ENCODE data around the gene TBCB. TPM values are rescaled to one million over a fixed set of nuclear protein-coding genes. Genes with fewer than 3 reads are reported as not detected.

TBCB gene
- polyA plus RNA-seq, 3 donors, result 167 to 233 (median 178) TPM

- Histone ChIP-seq H3K4me2 (replicated peaks; ENCODE audit: extremely low read depth, low read length, poor library complexity, severe bottlenecking) (no peak overlapping the region), H3K9me3 (replicated peaks in 1 of 2; ENCODE audit: control insufficient read depth in 1 of 2, insufficient read depth in 1 of 2, low read length in 2 of 2) (no peaks in the 10 kb centered on the region), H3K27ac (ENCODE audit: low read depth in 1 of 2, low read length in 2 of 2) (no peak overlapping the region), H3K79me2 (ENCODE audit: insufficient read depth, low read length) (no peaks in the 10 kb centered on the region), H3K4me1 (ENCODE audit: control insufficient read depth in 1 of 2, insufficient read depth in 2 of 2, low read length in 2 of 2) (no peaks in the 10 kb centered on the region), H3K4me3 (replicated peaks in 1 of 3; ENCODE audit: low read depth in 2 of 3, low read length in 3 of 3) (no peak overlapping the region), H3K27me3 (ENCODE audit: control insufficient read depth in 2 of 2, insufficient read depth in 2 of 2, low read length in 2 of 2) (no peaks in the 10 kb centered on the region), H3K9ac (ENCODE audit: insufficient read depth, low read length, poor library complexity, severe bottlenecking) (no peak overlapping the region), H4K20me1 (ENCODE audit: insufficient read depth, low read length) (no peaks in the 10 kb centered on the region), H2AFZ (ENCODE audit: insufficient read depth, low read depth, low read length, poor library complexity, severe bottlenecking) (no peak overlapping the region), H3K36me3 (replicated peaks in 1 of 2; ENCODE audit: control insufficient read depth in 1 of 2, insufficient read depth in 2 of 2, low read length in 2 of 2) (peaks cover 27 to 41% of the 10 kb centered on the region in 2 donors)
- TF ChIP-seq CTCF (IDR thresholded peaks at IDR 0.05), result no peak
- Mint-ChIP-seq H3K9me3 (no peaks in the 10 kb centered on the region), H3K27ac (no peak overlapping the region), H3K27me3 (ENCODE audit: low read depth in 3 of 3) (peaks cover 0 to 2% (median under 1%) of the 10 kb centered on the region in 3 donors), H3K36me3 (peaks cover 21 to 42% of the 10 kb centered on the region in 2 donors), H3K4me3 (no peak overlapping the region), H3K4me1 (no peaks in the 10 kb centered on the region)
- no peak for DNase-seq
- intact Hi-C loops (cut with micrococcal nuclease), result no loop called here
- WGBS (ENCODE audit: insufficient coverage), result 91% methylated on average over 4 of the region's 5 CpGs
Measured at GRCh38 chr19:36106991-36107390, 8.3 kb upstream of the TBCB start.

- H3K79me2 ChIP-seq (ENCODE audit: insufficient read depth, low read length), result peaks cover 4% of the 10 kb centered on the region
- H3K9me3 ChIP-seq (replicated peaks in 1 of 2; ENCODE audit: control insufficient read depth in 1 of 2, insufficient read depth in 1 of 2, low read length in 2 of 2), result no peaks in the 10 kb centered on the region
- 92% methylated on average over 2 of the region's 3 CpGs for WGBS (ENCODE audit: insufficient coverage)
- H3K27ac Mint-ChIP-seq, result no peak overlapping the region
- peaks cover 23 to 40% of the 10 kb centered on the region in 2 donors for H3K36me3 Mint-ChIP-seq
- H3K4me1 Mint-ChIP-seq, result peaks cover 3% of the 10 kb centered on the region
- H3K27me3 ChIP-seq (ENCODE audit: control insufficient read depth in 2 of 2, insufficient read depth in 2 of 2, low read length in 2 of 2), result no peaks in the 10 kb centered on the region
- no peak overlapping the region for H3K27ac ChIP-seq (ENCODE audit: low read depth in 1 of 2, low read length in 2 of 2)
- H3K4me3 ChIP-seq (replicated peaks in 1 of 3; ENCODE audit: low read depth in 2 of 3, low read length in 3 of 3), result no peak overlapping the region
- H3K9me3 Mint-ChIP-seq, result no peaks in the 10 kb centered on the region
- H4K20me1 ChIP-seq (ENCODE audit: insufficient read depth, low read length), result no peaks in the 10 kb centered on the region
- H3K4me3 Mint-ChIP-seq, result no peak overlapping the region
- H3K27me3 Mint-ChIP-seq (ENCODE audit: low read depth in 3 of 3), result peaks cover 0 to 1% (median 0%) of the 10 kb centered on the region in 3 donors
- TF ChIP-seq CTCF (IDR thresholded peaks at IDR 0.05), result no peak
- H3K9ac ChIP-seq (ENCODE audit: insufficient read depth, low read length, poor library complexity, severe bottlenecking), result no peak overlapping the region
- H2AFZ ChIP-seq (ENCODE audit: insufficient read depth, low read depth, low read length, poor library complexity, severe bottlenecking), result no peak overlapping the region
- intact Hi-C loops (cut with micrococcal nuclease), result no loop called here
- no peak for DNase-seq
- H3K4me2 ChIP-seq (replicated peaks; ENCODE audit: extremely low read depth, low read length, poor library complexity, severe bottlenecking), result no peak overlapping the region
- H3K36me3 ChIP-seq (replicated peaks in 1 of 2; ENCODE audit: control insufficient read depth in 1 of 2, insufficient read depth in 2 of 2, low read length in 2 of 2), result peaks cover 20 to 39% of the 10 kb centered on the region in 2 donors
- H3K4me1 ChIP-seq (ENCODE audit: control insufficient read depth in 1 of 2, insufficient read depth in 2 of 2, low read length in 2 of 2), result peaks cover 2 to 4% of the 10 kb centered on the region in 2 donors
Measured at GRCh38 chr19:36108684-36109083, 6.6 kb upstream of the TBCB start.

Measured in CD14-positive monocyte (primary cell).